SJCRH30 (cell line): ENCODE results near the gene GDPD5. TPM values are rescaled to one million over a fixed set of nuclear protein-coding genes. Genes with fewer than 3 reads are reported as not detected.
A peak's percentile ranks its signal among the peaks of the same experiment; 100 is the strongest.

Experiments
- DNase-seq, 2 experiments: peaks; one replicate each; pipeline ENCODE4 v3.0.0-alpha.2; 2015 to 2020
- H3K27ac ChIP-seq: fragments of 250-450 bp; sonication (Bioruptor Pico); 2 replicates; pipeline ENCODE4 v1.5.1; 2020; ENCODE audit warnings: mild to moderate bottlenecking, moderate library complexity
- H3K27me3 ChIP-seq: fragments of 250-450 bp; sonication (Bioruptor Pico); 2 replicates; pipeline ENCODE4 v1.5.1; 2020; ENCODE audit warnings: mild to moderate bottlenecking, moderate library complexity
- H3K36me3 ChIP-seq: fragments of 250-450 bp; sonication (Bioruptor Pico); 2 replicates; pipeline ENCODE4 v1.5.1; 2020; ENCODE audit warnings: mild to moderate bottlenecking, moderate library complexity
- H3K4me1 ChIP-seq: fragments of 250-450 bp; sonication (Bioruptor Pico); 2 replicates; pipeline ENCODE4 v1.5.1; 2020; ENCODE audit warnings: mild to moderate bottlenecking, moderate library complexity
- H3K4me3 ChIP-seq: fragments of 250-450 bp; sonication (Bioruptor Pico); 2 replicates; pipeline ENCODE4 v1.5.1; 2020; ENCODE audit warnings: mild to moderate bottlenecking, moderate library complexity
- H3K9me3 ChIP-seq: fragments of 250-450 bp; sonication (Bioruptor Pico); replicated peaks from 2 replicates; pipeline ENCODE4 v1.5.1; 2020; ENCODE audit warnings: mild to moderate bottlenecking, moderate library complexity
- total RNA-seq: library from RNA; depleted of rRNA; stranded (reverse); fragments of >200 nt; shearing (Covaris generic); gene quantifications from 2 replicates; pipeline ENCODE4 v1.2.3, GENCODE V29; 2014

The GDPD5 gene
- total RNA-seq, 1 experiment from 2014 or later = 4.0 TPM

DNA sequence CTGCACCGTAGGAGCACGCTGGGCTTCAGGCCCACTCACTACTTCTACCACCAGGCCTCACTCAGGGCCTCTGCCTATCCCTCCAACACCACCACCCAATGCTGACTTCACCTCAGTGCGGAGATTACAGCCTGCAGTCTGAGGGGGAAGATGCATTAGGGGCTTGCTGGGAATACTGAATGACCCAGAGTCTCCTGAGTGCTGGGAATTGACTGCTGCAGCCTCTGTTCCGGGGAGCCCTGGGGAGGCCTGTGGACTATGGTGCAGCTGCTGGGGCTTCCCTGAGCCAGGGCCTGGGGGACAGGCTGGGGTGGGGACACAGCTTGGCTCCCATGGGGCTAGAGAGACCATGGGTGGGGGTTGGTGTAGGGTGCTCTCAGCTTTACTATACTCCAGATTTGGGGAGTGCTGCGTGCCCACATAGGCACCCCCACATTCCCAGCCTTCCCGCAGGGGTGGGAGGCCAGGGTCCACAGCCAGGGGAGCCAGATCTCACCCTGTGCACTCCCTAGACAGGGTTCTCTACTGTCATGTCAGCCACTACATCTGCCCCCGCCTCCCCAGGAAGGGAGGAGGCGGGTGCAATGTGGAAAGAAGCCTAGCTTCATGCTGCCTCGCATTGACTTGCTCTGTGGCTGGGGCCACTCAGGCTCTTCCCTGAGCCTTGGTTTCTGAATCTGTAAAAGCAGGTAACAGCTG, 44.4 kb downstream of the GDPD5 start:
- Histone ChIP-seq H3K36me3 (no peaks in the 10 kb centered on the region), H3K4me3 (no peak overlapping the region), H3K27me3 (no peaks in the 10 kb centered on the region), H3K4me1 (peaks cover 6% of the 10 kb centered on the region), H3K9me3 (no peaks in the 10 kb centered on the region), H3K27ac (no peak overlapping the region)
- DNase-seq = no peak

DNA sequence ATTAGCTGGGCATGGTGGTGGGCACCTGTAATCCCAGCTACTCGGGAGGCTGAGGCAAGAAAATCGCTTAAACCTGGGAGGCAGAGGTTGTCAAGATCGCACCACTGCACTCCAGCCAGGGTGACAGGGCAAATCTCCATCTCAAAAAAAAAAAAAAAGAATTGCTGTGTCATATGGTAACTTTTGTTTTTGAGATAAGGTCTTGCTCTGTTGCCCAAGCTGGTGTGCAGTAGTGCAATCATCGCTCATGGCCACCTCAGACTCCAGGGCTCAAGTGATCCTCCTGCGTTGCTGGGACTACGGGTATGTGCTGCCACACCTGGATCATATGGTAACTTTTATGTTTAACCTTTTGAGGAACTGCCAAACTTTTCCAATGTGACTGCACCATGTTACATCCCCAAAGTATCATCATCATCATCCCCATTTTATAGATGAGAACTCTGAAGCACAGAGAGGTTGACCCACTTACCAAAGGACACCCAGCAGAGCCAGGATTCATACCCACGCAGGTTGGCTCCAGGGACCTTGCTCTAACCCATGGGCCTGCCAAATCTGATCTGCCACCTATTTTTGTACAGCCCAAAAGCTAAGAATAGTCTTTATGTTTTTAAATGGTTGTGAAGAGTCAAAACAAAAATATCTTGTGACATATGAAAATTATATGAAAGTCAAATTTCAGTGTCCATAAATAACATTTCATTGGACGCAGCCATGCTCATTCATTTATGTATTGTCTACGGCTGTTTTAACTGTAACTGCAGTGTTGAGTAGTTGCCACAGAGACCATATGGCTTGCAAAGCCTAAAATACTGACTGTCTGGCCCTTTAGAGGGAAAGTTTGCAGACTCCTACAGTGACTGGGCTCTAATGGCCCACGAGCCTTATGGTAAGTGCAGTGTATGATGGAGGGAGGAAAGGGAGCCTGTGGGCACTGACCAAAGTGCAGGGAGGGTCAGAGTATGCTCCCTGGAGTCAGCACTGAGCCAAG, 45.3 kb downstream of the GDPD5 start:
- H3K4me1 ChIP-seq = peaks cover 15% of the 10 kb centered on the region
- H3K27ac ChIP-seq = no peak overlapping the region
- H3K36me3 ChIP-seq = no peaks in the 10 kb centered on the region
- no peaks in the 10 kb centered on the region for H3K27me3 ChIP-seq
- no peak for DNase-seq
- no peaks in the 10 kb centered on the region for H3K9me3 ChIP-seq
- no peak overlapping the region for H3K4me3 ChIP-seq

DNA sequence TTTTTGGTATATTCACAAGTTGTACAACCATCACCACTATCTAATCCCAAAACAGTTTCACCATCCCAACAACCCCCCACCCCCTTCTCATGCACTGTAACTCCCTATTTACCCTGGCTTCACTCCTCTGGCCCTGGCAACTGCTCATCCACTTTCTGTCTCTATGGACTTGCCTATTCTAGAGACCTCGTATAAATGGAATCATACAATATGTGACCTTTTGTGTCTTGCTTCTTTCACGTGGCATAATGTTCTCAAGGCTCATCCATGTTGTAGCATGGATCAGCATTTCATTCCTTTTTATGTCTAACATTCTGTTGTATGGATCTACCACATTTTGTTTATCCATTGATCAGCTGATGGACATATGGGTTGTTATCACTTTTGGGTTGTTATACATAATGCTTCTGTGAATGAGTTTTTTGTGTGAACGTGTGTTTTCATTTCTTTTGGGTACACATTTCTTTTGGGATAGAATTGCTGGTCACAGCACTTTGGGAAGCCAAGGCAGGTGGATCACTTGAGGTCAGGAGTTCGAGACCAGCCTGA, 46.1 kb downstream of the GDPD5 start:
- H3K4me1 ChIP-seq = peaks cover 19% of the 10 kb centered on the region
- no peak overlapping the region for H3K27ac ChIP-seq
- no peak overlapping the region for H3K4me3 ChIP-seq
- no peaks in the 10 kb centered on the region for H3K9me3 ChIP-seq
- no peak for DNase-seq
- H3K27me3 ChIP-seq = no peaks in the 10 kb centered on the region
- H3K36me3 ChIP-seq = no peaks in the 10 kb centered on the region

DNA sequence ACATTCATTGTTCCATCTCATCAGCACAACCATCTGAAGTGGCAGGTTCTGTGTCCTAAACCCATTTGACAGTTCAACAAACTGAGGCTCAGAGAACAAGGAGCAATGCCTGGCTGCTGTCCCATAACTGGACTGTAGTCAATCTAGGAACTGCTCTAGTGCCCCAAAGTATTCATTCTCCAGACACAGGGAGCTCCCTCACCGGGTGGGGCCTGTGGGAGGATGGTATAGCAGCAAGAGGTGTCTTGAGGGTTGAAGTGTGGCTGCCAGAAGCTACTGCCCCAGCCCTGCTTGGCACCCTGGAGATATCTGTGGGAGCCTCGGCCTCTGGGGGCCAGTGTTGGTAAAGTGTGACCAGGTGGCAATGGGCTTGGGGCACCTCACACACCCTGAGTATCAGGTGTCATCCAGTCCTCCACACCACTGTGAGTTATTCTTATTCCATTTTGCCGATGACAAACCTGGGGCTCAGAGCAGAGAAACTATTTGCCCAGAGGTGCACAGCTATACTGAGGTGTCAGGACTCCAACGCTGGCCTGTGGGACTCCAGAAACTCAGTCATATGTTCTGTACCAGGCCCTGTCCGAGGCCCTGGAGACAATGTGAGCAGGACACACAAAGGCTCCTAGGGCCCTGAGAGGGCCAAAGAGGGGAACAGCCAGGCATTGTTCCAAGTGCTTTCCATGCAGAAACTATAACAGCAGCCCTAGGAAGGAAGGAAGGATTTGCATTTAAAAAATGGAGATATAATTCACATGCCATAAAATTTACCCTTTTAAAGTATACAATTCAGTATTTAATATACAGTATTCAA, 46.8 kb downstream of the GDPD5 start:
- Histone ChIP-seq H3K27ac (no peak overlapping the region), H3K36me3 (no peaks in the 10 kb centered on the region), H3K4me1 (peaks cover 19% of the 10 kb centered on the region), H3K9me3 (no peaks in the 10 kb centered on the region), H3K27me3 (no peaks in the 10 kb centered on the region), H3K4me3 (no peak overlapping the region)
- DNase-seq = peak in 1 of 2 experiments; percentile 27

DNA sequence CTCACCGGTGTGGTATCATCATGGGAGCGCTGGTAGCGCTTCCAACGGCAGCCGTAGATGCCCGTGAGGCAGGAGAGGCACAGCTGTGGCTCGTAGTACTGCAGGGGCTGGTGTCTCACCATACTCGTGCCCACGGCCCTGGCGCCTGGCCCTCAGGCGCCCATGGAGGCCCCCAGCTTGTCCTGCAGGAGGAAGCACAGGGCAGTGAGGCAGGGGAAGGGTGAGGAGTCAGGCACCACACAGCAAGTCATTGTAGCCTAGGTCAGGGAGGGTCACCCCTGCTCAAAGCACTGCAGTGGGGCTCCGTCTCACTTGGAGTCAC, 48.2 kb downstream of the GDPD5 start:
- Histone ChIP-seq H3K36me3 (no peaks in the 10 kb centered on the region), H3K27ac (no peak overlapping the region), H3K4me1 (peaks cover 19% of the 10 kb centered on the region), H3K27me3 (no peaks in the 10 kb centered on the region), H3K9me3 (no peaks in the 10 kb centered on the region), H3K4me3 (no peak overlapping the region)
- no peak for DNase-seq

DNA sequence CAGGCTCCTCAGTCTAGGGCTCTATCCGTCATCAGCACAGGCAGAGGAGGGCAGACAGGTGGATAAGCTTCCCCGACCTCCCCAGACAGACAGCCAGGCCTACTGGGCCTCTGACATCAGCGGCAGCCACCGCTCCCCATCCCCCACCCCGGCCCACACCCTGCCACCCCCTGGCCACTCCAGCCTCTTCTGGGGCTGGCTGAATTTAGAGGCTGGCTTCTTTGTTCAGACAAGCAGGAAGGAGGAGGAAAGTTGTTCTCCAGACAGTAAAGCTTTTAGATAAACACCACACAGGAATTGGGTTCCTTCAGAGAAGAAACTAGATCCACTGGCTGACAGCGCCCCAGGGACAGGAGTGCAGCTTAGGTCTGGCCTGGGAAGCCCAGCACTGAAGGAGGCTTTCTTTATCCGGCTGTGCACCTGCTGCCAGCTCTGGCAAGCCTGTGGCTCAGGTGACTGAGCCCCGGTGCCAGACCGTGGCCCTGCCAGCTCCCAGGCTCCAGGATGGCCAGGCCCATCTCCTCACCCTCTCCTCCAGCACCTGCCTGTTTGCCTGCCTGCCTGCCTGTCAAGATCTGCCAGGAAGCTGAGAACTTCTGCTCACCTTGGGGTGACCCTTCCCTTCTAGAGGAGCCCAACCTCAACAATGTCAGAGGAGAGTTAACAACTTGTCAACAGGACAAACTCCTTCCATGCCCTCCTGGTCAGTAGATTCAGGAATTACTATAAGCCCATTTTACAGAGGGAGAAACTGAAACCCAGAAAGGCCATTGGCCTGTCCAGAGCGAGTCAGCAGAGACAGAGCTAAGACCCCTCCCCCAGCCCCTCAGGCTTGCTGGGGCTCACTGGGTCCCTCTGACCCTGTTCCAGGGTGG, 48.8 kb downstream of the GDPD5 start:
- Histone ChIP-seq H3K36me3 (no peaks in the 10 kb centered on the region), H3K27me3 (no peaks in the 10 kb centered on the region), H3K9me3 (no peaks in the 10 kb centered on the region), H3K27ac (peak overlapping the region; percentile 26; the same call in 1 of the 2 replicates), H3K4me1 (peaks cover 19% of the 10 kb centered on the region), H3K4me3 (no peak overlapping the region)
- DNase-seq = peak; percentile 50 to 65

DNA sequence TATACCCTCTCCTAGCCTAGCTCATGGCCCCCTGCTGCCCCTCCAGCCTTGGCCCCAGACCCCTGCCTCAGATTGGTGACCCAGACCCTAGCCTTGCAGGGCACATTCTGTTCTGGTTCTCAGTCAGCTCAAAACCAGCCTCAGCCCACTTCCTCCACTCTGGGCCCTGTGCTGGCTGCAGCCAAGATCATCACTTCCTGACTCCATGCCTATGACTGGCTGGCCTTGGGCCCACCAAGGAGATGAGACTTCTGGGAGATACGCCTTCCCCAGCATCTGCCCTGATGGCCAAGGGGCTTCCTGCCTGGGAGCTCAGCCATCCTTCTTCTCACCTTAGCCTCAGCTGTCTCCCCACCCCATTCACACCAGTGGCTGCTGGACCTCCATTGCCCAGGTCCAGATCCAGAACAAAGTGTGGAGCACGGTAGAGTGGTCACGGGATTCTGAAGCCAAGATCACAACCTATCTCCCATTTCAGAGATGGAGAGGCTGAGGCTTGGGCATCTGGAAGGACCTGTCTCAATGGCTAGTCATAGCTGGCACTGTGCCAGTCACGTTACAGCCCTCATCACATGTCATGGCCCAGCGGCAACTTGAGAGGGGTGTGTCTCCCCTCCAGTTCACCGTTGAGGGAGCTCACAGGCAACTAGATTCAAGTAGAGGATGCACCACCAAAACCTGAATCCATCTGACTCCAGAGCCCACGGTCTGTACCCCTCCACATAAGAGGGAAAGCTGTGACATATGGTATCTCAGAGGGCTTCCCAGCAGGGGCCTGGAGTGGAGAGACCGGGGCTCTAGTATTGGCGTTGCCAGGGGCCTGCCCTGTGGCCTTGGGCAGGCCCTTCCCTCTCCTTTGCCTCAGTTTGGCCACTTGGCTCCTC, 49.7 kb downstream of the GDPD5 start:
- Histone ChIP-seq H3K9me3 (no peaks in the 10 kb centered on the region), H3K27ac (peak overlapping the region; percentile 26), H3K36me3 (no peaks in the 10 kb centered on the region), H3K27me3 (no peaks in the 10 kb centered on the region), H3K4me3 (no peak overlapping the region), H3K4me1 (peaks cover 19% of the 10 kb centered on the region)
- DNase-seq = peak; percentile 52 to 69

DNA sequence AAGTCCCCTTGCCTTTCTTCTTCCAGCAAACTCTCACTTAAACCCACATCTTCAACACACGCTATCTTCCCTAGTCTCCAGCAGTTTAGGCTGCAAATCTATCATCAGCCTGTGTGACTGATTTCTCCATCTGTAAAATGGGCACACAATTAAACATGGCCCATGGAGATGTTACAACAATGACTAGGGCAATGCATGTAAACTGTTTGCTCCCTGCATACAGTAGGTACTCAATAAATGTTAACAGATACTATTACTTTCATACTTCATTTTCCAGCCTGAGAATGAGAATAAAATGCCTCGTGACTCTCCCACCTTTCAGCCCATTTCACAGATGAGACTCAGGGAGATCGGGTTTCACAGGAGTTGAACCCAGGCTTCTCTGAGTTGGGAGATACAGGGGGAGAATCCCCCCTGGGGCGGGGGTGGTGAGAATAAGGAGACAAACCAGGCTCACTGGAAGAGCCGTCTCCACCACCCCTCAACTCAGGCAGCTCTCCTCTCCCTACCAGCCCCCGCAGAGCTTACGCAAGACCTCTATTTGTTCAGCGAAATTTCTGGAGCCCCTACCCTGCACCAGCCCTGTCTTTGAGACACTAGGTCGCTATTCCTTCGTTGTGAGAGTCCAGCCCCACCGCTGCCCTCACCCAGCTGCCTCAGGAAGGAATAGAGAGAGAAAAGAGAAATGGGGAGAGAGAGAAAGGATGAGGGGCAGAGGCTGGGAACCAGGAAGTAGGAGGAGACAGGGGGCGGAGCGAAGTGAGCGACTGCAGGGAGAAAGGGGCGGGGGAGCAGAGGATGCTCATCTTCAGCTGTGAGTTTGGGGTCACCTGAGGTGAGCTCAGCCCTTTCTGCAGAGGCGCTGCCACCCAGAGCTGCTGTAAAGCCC, 50.6 kb downstream of the GDPD5 start:
- Histone ChIP-seq H3K4me3 (no peak overlapping the region), H3K36me3 (no peaks in the 10 kb centered on the region), H3K27me3 (no peaks in the 10 kb centered on the region), H3K27ac (peak overlapping the region; percentile 7; the same call in 1 of the 2 replicates), H3K9me3 (no peaks in the 10 kb centered on the region), H3K4me1 (peaks cover 19% of the 10 kb centered on the region)
- peak; percentile 82 to 83 for DNase-seq

DNA sequence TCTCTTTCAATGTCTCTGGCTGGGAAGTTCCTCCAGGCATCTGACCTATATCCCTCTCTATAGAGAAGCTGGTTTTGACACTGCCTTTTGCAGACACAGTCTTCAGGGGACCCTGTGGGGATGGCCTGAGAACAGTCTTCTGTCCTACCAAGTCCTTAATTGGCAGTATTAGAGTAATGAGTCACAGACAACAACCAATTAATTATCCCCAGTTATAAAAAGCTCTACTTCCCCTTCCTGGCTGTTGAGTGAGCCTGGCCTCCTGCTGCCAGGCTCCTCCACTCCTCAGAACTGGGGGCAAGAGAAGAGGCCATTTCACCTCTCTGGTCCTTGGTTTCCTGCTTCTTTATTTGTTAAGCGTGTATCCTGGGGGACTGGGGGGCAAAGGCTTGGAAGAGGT, 51.5 kb downstream of the GDPD5 start:
- no peaks in the 10 kb centered on the region for H3K27me3 ChIP-seq
- no peak overlapping the region for H3K27ac ChIP-seq
- no peak for DNase-seq
- no peaks in the 10 kb centered on the region for H3K36me3 ChIP-seq
- H3K4me1 ChIP-seq = peaks cover 19% of the 10 kb centered on the region
- no peaks in the 10 kb centered on the region for H3K9me3 ChIP-seq
- no peak overlapping the region for H3K4me3 ChIP-seq

DNA sequence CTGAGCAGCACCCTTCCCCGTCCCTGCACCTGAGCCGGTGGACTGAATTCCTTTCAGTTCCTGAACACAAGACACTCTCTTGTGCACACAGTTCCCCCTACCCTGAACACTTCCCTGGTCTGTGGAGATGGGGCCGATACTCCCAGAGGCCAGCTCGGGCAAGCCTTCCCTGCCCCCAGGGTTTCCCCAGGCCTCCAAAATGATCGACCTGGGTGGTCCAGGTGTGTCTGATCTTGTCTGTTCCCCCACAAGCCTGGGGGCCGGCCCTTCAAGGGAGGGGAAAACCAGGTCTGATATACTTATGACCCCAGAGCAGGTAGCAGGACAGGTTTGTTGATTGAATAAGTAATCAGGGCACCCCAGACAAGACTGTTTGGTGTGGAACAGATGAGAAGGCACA, 52.1 kb downstream of the GDPD5 start:
- no peak overlapping the region for H3K27ac ChIP-seq
- no peaks in the 10 kb centered on the region for H3K36me3 ChIP-seq
- no peak overlapping the region for H3K4me3 ChIP-seq
- H3K9me3 ChIP-seq = no peaks in the 10 kb centered on the region
- no peaks in the 10 kb centered on the region for H3K27me3 ChIP-seq
- peaks cover 22% of the 10 kb centered on the region for H3K4me1 ChIP-seq
- DNase-seq = no peak

DNA sequence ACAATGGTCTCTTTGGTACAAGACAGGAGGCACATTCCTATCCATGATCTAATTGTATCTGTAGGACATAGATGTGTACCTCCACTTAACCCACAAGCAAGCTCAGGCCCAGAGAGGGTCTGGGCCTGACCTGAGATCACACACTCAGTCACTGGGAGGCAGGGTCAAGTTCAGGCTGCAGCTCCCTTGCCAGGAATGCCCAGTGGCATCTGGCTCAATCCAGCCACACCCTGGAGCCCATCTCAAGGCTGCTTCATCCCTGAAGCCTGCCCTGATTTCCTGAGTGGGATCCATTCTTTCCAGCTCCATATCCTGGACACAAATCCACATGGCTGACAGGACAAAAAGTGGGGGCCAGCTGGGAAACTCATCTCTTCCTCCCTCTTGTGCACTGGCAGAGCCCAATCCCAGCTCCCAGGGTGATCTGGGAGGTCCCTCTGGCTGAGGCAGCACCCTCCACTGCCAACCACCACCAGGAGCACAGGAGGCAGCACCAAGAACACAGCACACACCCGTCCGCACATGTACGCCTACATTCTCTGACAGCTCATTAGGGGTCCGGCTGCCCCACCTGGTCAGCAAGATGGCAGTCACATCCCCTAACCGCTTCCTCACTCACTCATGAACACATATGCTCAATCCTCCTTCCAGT, 53.5 kb downstream of the GDPD5 start:
- Histone ChIP-seq H3K4me1 (peaks cover 32% of the 10 kb centered on the region), H3K9me3 (no peaks in the 10 kb centered on the region), H3K27ac (no peak overlapping the region), H3K4me3 (no peak overlapping the region), H3K36me3 (no peaks in the 10 kb centered on the region), H3K27me3 (no peaks in the 10 kb centered on the region)
- no peak for DNase-seq
